K562 (cell line): ENCODE data around the gene QPRT. TPM values are rescaled to one million over a fixed set of nuclear protein-coding genes. Genes with fewer than 3 reads are reported as not detected.

Source experiments
- ATAC-seq: fragments of 200-7000 bp; cut with Tn5 transposase; 3 replicates; pipeline ENCODE4 v1.9.1; 2020; ENCODE audit warnings: moderate library complexity
- BruUV-seq: library from RNA; stranded (reverse); fragments of 400-500 nt; replicated peaks from 2 replicates; lab custom pipeline; 2021; lab: Mats Ljungman, UMichigan
- CTCF ChIA-PET: fragments of 300-600 bp; formaldehyde crosslinking; extraction: SDS; loops from one replicate; lab custom pipeline; 2021; ENCODE audit warnings: low intra/inter-chr PET ratio; lab: Yijun Ruan, JAX
- POLR2A ChIA-PET: fragments of 300-600, 350-650 bp; sonication (Branson Sonifier 250); formaldehyde crosslinking; extraction: SDS; loops from one replicate; lab custom pipeline; 2021; ENCODE audit warnings: antibody characterized with exemption, inconsistent platforms; lab: Yijun Ruan, JAX
- DNase-seq, 4 experiments: peaks; one replicate each; pipeline versions ENCODE4 v3.0.0 to v3.0.0-alpha.2; 2011 to 2018; ENCODE audit warnings: low spot score in 3 of 4, mixed read lengths in 3 of 4; ENCODE audit errors: extremely low read depth in 1 of 4
- FAIRE-seq: peaks from 2 replicates; lab custom pipeline; 2011; peaks lifted over from hg19 to GRCh38; lab: Jason Lieb, UNC
- H2AFZ ChIP-seq: 2 replicates; pipeline ENCODE4 v1.6.0; 2011; ENCODE audit warnings: low read depth, low read length, control low read depth, inconsistent platforms
- H3K27ac ChIP-seq: fragments of 200-600 bp; 3 replicates; pipeline ENCODE4 v1.8.0; 2011; ENCODE audit warnings: low read depth, mild to moderate bottlenecking, control low read depth, inconsistent platforms, low read length, moderate library complexity, mixed read lengths; ENCODE audit errors: extremely low read depth
- H3K27me3 ChIP-seq, 2 experiments: fragments of 300-600 bp in 1 of 2; 2 replicates in 1 of 2; 3 replicates in 1 of 2; pipeline versions ENCODE4 v1.6.0 to v1.8.0; 2011; ENCODE audit warnings: inconsistent platforms in 2 of 2, low read length in 2 of 2, mild to moderate bottlenecking in 1 of 2, mixed read lengths in 1 of 2, moderate library complexity in 1 of 2; ENCODE audit not compliant: control insufficient read depth in 2 of 2, insufficient read depth in 2 of 2
- H3K36me3 ChIP-seq: fragments of 300-600 bp; 3 replicates; pipeline ENCODE4 v1.8.0; 2011; ENCODE audit warnings: mild to moderate bottlenecking, low read length, inconsistent platforms; ENCODE audit not compliant: control insufficient read depth, insufficient read depth
- H3K4me1 ChIP-seq, 2 experiments: fragments of 200-600 bp in 1 of 2; replicated peaks in 1 of 2; 2 replicates in 1 of 2; 3 replicates in 1 of 2; pipeline versions ENCODE4 v1.5.1 to v1.8.0; 2011; ENCODE audit warnings: inconsistent platforms in 2 of 2, low read length in 2 of 2, mild to moderate bottlenecking in 1 of 2, mixed read lengths in 1 of 2, moderate library complexity in 1 of 2; ENCODE audit not compliant: control insufficient read depth in 2 of 2, insufficient read depth in 2 of 2
- H3K4me2 ChIP-seq: 2 replicates; pipeline ENCODE4 v1.6.1; 2011; ENCODE audit warnings: low read length, control low read depth, inconsistent platforms, mixed read lengths; ENCODE audit not compliant: insufficient read depth
- H3K4me3 ChIP-seq: fragments of 200-600 bp; sonication (generic), shearing (Covaris generic); 2 replicates; pipeline ENCODE4 v1.5.1; 2016; ENCODE audit warnings: control low read depth, inconsistent platforms
- H3K79me2 ChIP-seq: fragments of 200-600 bp; 3 replicates; pipeline ENCODE4 v1.8.0; 2011; ENCODE audit warnings: low read length, inconsistent platforms; ENCODE audit not compliant: control insufficient read depth, insufficient read depth
- H3K9ac ChIP-seq, 2 experiments: 2 replicates each; pipeline versions ENCODE4 v1.6.0 to v1.6.1; 2011; ENCODE audit warnings: low read depth in 2 of 2, low read length in 2 of 2, control low read depth in 1 of 2, inconsistent platforms in 1 of 2, mild to moderate bottlenecking in 1 of 2, mixed read lengths in 1 of 2; ENCODE audit not compliant: insufficient read depth in 1 of 2
- H3K9me1 ChIP-seq: one replicate; pipeline ENCODE4 v1.6.0; 2011; ENCODE audit warnings: inconsistent platforms, mild to moderate bottlenecking, low read length, moderate library complexity; ENCODE audit not compliant: control insufficient read depth, insufficient read depth
- H3K9me3 ChIP-seq: replicated peaks from 2 replicates; pipeline ENCODE4 v1.5.1; 2011; ENCODE audit warnings: low read depth, low read length, inconsistent platforms; ENCODE audit not compliant: control insufficient read depth, insufficient read depth
- H4K20me1 ChIP-seq: replicated peaks from 2 replicates; pipeline ENCODE4 v1.6.1; 2011; ENCODE audit warnings: low read length, inconsistent platforms, mixed read lengths; ENCODE audit not compliant: control insufficient read depth, insufficient read depth
- ARID1B ChIP-seq: fragments of 450-650 bp; IDR thresholded peaks from 2 replicates; pipeline ENCODE4 v1.6.1; 2016; ENCODE audit warnings: antibody characterized with exemption, mild to moderate bottlenecking, inconsistent platforms
- CBFA2T2 ChIP-seq: fragments of 450-650 bp; conservative IDR thresholded peaks from 2 replicates; pipeline ENCODE4 v1.6.1; 2017; ENCODE audit warnings: mild to moderate bottlenecking
- ESRRA ChIP-seq: fragments of 450-650 bp; IDR thresholded peaks from 2 replicates; pipeline ENCODE4 v1.6.1; 2014; ENCODE audit warnings: low read depth, mild to moderate bottlenecking, moderate library complexity, borderline replicate concordance
- FOSL1 ChIP-seq: fragments of 200-800 bp; sonication (Bioruptor generic); conservative IDR thresholded peaks from 2 replicates; pipeline ENCODE4 v1.6.1; 2016; ENCODE audit warnings: missing genetic modification characterization, missing compliant biosample characterization
- ZNF592 ChIP-seq: fragments of 450-650 bp; IDR thresholded peaks from 2 replicates; pipeline ENCODE4 v1.6.1; 2017; ENCODE audit warnings: antibody characterized with exemption, mild to moderate bottlenecking
- WGBS: fragments of 100-300 bp; shearing (Covaris generic); methylation state at CpG from one replicate; pipeline ENCODE4 v1.1.6; 2016; ENCODE audit warnings: low coverage, mixed read lengths; ENCODE audit not compliant: insufficient coverage; ENCODE audit errors: missing lambda C conversion rate; 5-methylcytosine and 5-hydroxymethylcytosine counted together
- in situ Hi-C: fragments of 300-500 bp; cut with MboI; formaldehyde crosslinking; loops from 4 replicates; pipeline ENCODE4 v1.15.0; 2018; ENCODE audit warnings: inconsistent platforms, mixed read lengths
- intact Hi-C: fragments of 100-400 bp; cut with micrococcal nuclease; formaldehyde crosslinking; loops from 2 replicates; pipeline ENCODE4 v1.14.2; 2022
- polyA plus RNA-seq, 8 experiments: library from polyadenylated mRNA; depleted of rRNA in 4 of 8; stranded (reverse) in 5 of 8; unstranded in 3 of 8; fragments of >200 nt; fragmentation: Nextera tagmentation in 2 of 8; fragmentation: Illumina TruSeq in 1 of 8; extraction: Ambion mirVana in 2 of 8; extraction: Trizol in 1 of 8; gene quantifications; 2 replicates each; pipeline versions ENCODE4 v1.2.1 to v1.2.3, GENCODE V29; 2011 to 2014; ENCODE audit warnings: inconsistent platforms in 1 of 8, missing spikeins in 1 of 8
- total RNA-seq, 7 experiments: library from RNA; depleted of rRNA in 6 of 7; stranded (reverse); fragments of >200 nt in 6 of 7; fragmentation: Illumina TruSeq in 2 of 7; extraction: Trizol in 2 of 7; gene quantifications; 2 replicates each; pipeline versions ENCODE4 v1.2.1 to v1.2.3, GENCODE V29; 2011 to 2021; ENCODE audit warnings: low replicate concordance in 1 of 7
- TF ChIP-seq, protein P1 (sequence below): fragments of 150-350 bp; conservative IDR thresholded peaks from 2 replicates; pipeline ENCODE4 v1.6.1; 2014; ENCODE audit warnings: low read length
- TF ChIP-seq, protein P2 (sequence below): fragments of 450-650 bp; IDR thresholded peaks from 2 replicates; pipeline ENCODE4 v1.6.1; 2017; ENCODE audit warnings: antibody characterized with exemption
- TF ChIP-seq, protein P3 (sequence below): sonication (generic); formaldehyde crosslinking; IDR thresholded peaks from 2 replicates; pipeline ENCODE4 v1.8.1; 2022; ENCODE audit warnings: missing genetic modification reagents
- TF ChIP-seq, protein P4 (sequence below): fragments of 250-450 bp; sonication (Bioruptor Pico); IDR thresholded peaks from 2 replicates; pipeline ENCODE4 v1.4.0; 2020; ENCODE audit warnings: mild to moderate bottlenecking

QPRT gene
- total and polyA plus RNA-seq, 9 of the 15 experiments (the other 6 are each of a cell fraction or from before 2014, with no cell fraction given): 7.7 to 112 (median 64.1) TPM

DNA sequence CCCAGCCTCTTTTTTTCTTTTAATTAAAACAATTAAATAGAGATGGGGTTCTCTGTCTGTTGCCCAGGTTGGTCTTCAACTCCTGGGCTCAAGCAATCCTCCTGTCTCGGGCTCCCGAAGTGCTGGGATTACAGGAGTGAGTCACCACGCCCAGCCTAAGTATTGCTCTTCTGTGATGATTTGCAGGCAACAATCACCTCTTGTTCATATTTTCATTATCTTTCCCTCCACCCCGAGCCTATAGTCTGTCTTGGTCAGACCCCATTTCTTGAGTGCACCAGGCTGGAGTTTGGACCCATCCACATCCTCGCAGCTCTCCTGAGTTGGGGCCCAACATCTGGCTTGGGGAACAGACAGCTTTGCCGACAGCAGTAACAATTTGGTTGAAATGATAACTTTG, 20.3 kb upstream of the QPRT start:
- peak; percentile 49 for FAIRE-seq
- CTCF ChIA-PET: no interaction called here
- in situ Hi-C loops: no loop called here
- no peaks in the 10 kb centered on the region for H3K27me3 ChIP-seq
- no peaks in the 10 kb centered on the region for H4K20me1 ChIP-seq
- H3K79me2 ChIP-seq: peaks cover 28% of the 10 kb centered on the region
- peak overlapping the region; percentile 61; the same call in 1 of the 3 replicates for H3K27ac ChIP-seq
- no peak overlapping the region for H3K4me3 ChIP-seq
- WGBS: 18% methylated on average over 6 of the region's 6 CpGs
- peaks cover 2% of the 10 kb centered on the region; the same call in 1 of the 3 replicates for H3K36me3 ChIP-seq
- peak overlapping the region in 1 of 2 experiments; percentile 31; a peak in 1 of 4 replicates for H3K9ac ChIP-seq
- POLR2A ChIA-PET: interaction anchor here (0.6 to 1.4 kb wide), 2 partner anchors 21 to 23 kb away, joined by 4 read pairs; no protein-coding TSS in a partner anchor
- H3K4me1 ChIP-seq: peaks cover 40 to 70% of the 10 kb centered on the region in 2 experiments
- H3K9me1 ChIP-seq: no peaks in the 10 kb centered on the region
- no peak for ATAC-seq
- DNase-seq: peak in 1 of 4 experiments; percentile 62
- no peaks in the 10 kb centered on the region for H3K9me3 ChIP-seq
- BruUV-seq: no TSS peak
- intact Hi-C loops: no loop called here
- H2AFZ ChIP-seq: peak overlapping the region; percentile 79
- peak overlapping the region; percentile 14; the same call in 1 of the 2 replicates for H3K4me2 ChIP-seq
- peak; percentile 63 for TF ChIP-seq FOSL1
- TF ChIP-seq, protein P1, sequence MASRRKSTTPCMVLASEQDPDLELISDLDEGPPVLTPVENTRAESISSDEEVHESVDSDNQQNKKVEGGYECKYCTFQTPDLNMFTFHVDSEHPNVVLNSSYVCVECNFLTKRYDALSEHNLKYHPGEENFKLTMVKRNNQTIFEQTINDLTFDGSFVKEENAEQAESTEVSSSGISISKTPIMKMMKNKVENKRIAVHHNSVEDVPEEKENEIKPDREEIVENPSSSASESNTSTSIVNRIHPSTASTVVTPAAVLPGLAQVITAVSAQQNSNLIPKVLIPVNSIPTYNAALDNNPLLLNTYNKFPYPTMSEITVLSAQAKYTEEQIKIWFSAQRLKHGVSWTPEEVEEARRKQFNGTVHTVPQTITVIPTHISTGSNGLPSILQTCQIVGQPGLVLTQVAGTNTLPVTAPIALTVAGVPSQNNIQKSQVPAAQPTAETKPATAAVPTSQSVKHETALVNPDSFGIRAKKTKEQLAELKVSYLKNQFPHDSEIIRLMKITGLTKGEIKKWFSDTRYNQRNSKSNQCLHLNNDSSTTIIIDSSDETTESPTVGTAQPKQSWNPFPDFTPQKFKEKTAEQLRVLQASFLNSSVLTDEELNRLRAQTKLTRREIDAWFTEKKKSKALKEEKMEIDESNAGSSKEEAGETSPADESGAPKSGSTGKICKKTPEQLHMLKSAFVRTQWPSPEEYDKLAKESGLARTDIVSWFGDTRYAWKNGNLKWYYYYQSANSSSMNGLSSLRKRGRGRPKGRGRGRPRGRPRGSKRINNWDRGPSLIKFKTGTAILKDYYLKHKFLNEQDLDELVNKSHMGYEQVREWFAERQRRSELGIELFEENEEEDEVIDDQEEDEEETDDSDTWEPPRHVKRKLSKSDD: no peak
- TF ChIP-seq, protein P2, sequence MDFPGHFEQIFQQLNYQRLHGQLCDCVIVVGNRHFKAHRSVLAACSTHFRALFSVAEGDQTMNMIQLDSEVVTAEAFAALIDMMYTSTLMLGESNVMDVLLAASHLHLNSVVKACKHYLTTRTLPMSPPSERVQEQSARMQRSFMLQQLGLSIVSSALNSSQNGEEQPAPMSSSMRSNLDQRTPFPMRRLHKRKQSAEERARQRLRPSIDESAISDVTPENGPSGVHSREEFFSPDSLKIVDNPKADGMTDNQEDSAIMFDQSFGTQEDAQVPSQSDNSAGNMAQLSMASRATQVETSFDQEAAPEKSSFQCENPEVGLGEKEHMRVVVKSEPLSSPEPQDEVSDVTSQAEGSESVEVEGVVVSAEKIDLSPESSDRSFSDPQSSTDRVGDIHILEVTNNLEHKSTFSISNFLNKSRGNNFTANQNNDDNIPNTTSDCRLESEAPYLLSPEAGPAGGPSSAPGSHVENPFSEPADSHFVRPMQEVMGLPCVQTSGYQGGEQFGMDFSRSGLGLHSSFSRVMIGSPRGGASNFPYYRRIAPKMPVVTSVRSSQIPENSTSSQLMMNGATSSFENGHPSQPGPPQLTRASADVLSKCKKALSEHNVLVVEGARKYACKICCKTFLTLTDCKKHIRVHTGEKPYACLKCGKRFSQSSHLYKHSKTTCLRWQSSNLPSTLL: no peak
- TF ChIP-seq ZNF592: peak; percentile 37; the same call in 1 of the 2 replicates
- TF ChIP-seq, protein P3, sequence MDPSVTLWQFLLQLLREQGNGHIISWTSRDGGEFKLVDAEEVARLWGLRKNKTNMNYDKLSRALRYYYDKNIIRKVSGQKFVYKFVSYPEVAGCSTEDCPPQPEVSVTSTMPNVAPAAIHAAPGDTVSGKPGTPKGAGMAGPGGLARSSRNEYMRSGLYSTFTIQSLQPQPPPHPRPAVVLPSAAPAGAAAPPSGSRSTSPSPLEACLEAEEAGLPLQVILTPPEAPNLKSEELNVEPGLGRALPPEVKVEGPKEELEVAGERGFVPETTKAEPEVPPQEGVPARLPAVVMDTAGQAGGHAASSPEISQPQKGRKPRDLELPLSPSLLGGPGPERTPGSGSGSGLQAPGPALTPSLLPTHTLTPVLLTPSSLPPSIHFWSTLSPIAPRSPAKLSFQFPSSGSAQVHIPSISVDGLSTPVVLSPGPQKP (CRISPR knock-in tag): no peak
- TF ChIP-seq, protein P4, sequence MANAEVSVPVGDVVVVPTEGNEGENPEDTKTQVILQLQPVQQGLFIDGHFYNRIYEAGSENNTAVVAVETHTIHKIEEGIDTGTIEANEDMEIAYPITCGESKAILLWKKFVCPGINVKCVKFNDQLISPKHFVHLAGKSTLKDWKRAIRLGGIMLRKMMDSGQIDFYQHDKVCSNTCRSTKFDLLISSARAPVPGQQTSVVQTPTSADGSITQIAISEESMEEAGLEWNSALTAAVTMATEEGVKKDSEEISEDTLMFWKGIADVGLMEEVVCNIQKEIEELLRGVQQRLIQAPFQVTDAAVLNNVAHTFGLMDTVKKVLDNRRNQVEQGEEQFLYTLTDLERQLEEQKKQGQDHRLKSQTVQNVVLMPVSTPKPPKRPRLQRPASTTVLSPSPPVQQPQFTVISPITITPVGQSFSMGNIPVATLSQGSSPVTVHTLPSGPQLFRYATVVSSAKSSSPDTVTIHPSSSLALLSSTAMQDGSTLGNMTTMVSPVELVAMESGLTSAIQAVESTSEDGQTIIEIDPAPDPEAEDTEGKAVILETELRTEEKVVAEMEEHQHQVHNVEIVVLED (CRISPR knock-in tag): no peak
- 0 out of 2 replicates have a peak, but pooled peaks have one; percentile 21 for TF ChIP-seq CBFA2T2
- TF ChIP-seq ESRRA: no peak
- peak; percentile 52; the same call in 1 of the 2 replicates for TF ChIP-seq ARID1B
